Measurements from ENCODE around the gene XPNPEP2. TPM values are rescaled to one million over a fixed set of nuclear protein-coding genes. Genes with fewer than 3 reads are reported as not detected.

XPNPEP2 gene
- total RNA-seq, 2 donors from 2014 or later: 0.20 to 0.31 TPM

- WGBS, 2 experiments (ENCODE audit: insufficient coverage in 1 of 2, insufficient read length in 1 of 2): 94% methylated on average over 8 of the region's 8 CpGs; no CpG with 5 or more reads in 1 of the 2 experiments
- H3K4me3 ChIP-seq (ENCODE audit: low read length): no peak overlapping the region
- no peaks in the 10 kb centered on the region for H3K27me3 ChIP-seq (ENCODE audit: control insufficient read depth, insufficient read depth, low read length, poor library complexity, severe bottlenecking)
- no peaks in the 10 kb centered on the region for H3K9me3 ChIP-seq (ENCODE audit: control insufficient read depth, low read length)
- H3K9ac ChIP-seq (ENCODE audit: extremely low read depth, low read length, poor library complexity, severe bottlenecking): no peak overlapping the region
- Mint-ChIP-seq H3K9me3 (peaks cover 5% of the 10 kb centered on the region), H3K4me3 (no peak overlapping the region), H3K27me3 (ENCODE audit: insufficient read depth) (no peaks in the 10 kb centered on the region), H3K36me3 (ENCODE audit: low read depth) (no peaks in the 10 kb centered on the region), H3K27ac (no peak overlapping the region), H3K4me1 (no peaks in the 10 kb centered on the region)
- no peak overlapping the region for H3K27ac ChIP-seq (ENCODE audit: low read depth, low read length)
- no peaks in the 10 kb centered on the region for H3K36me3 ChIP-seq (ENCODE audit: control insufficient read depth, insufficient read depth, low read length)
- no peak for TF ChIP-seq CTCF (conservative IDR thresholded peaks at IDR 0.05)
- no peaks in the 10 kb centered on the region for H3K4me1 ChIP-seq (ENCODE audit: control insufficient read depth, insufficient read depth, low read length)
- no peak for DNase-seq
These were observed 29.4 kb downstream of the XPNPEP2 start for GRCh38 chrX:129768186-129768585.

GRCh38 chrX:129768586-129769466, 30.0 kb downstream of the XPNPEP2 start:
- Mint-ChIP-seq H3K27me3 (ENCODE audit: insufficient read depth) (no peaks in the 10 kb centered on the region), H3K4me1 (peaks cover under 1% of the 10 kb centered on the region), H3K36me3 (ENCODE audit: low read depth) (no peaks in the 10 kb centered on the region), H3K9me3 (peaks cover 5% of the 10 kb centered on the region), H3K27ac (no peak overlapping the region), H3K4me3 (no peak overlapping the region)
- DNase-seq: no peak
- Histone ChIP-seq H3K4me1 (ENCODE audit: control insufficient read depth, insufficient read depth, low read length) (no peaks in the 10 kb centered on the region), H3K27me3 (ENCODE audit: control insufficient read depth, insufficient read depth, low read length, poor library complexity, severe bottlenecking) (no peaks in the 10 kb centered on the region), H3K9ac (ENCODE audit: extremely low read depth, low read length, poor library complexity, severe bottlenecking) (no peak overlapping the region), H3K27ac (ENCODE audit: low read depth, low read length) (no peak overlapping the region), H3K9me3 (ENCODE audit: control insufficient read depth, low read length) (no peaks in the 10 kb centered on the region), H3K4me3 (ENCODE audit: low read length) (no peak overlapping the region), H3K36me3 (ENCODE audit: control insufficient read depth, insufficient read depth, low read length) (no peaks in the 10 kb centered on the region)
- TF ChIP-seq CTCF (conservative IDR thresholded peaks at IDR 0.05): no peak
- 92 to 100% methylated on average over 3 to 8 of the region's 8 CpGs for WGBS, 2 experiments (ENCODE audit: insufficient coverage in 1 of 2, insufficient read length in 1 of 2)

- TF ChIP-seq CTCF (conservative IDR thresholded peaks at IDR 0.05): no peak
These were observed 30.8 kb downstream of the XPNPEP2 start for GRCh38 chrX:129769467-129770154.

More at GRCh38 chrX:129769467-129770154, 30.8 kb downstream of the XPNPEP2 start:
- DNase-seq: no peak
- H3K27me3 ChIP-seq (ENCODE audit: control insufficient read depth, insufficient read depth, low read length, poor library complexity, severe bottlenecking): no peaks in the 10 kb centered on the region
- Mint-ChIP-seq H3K4me1 (peaks cover 5% of the 10 kb centered on the region), H3K27ac (no peak overlapping the region), H3K27me3 (ENCODE audit: insufficient read depth) (no peaks in the 10 kb centered on the region), H3K9me3 (peaks cover 2% of the 10 kb centered on the region), H3K36me3 (ENCODE audit: low read depth) (no peaks in the 10 kb centered on the region), H3K4me3 (no peak overlapping the region)
- no peaks in the 10 kb centered on the region for H3K9me3 ChIP-seq (ENCODE audit: control insufficient read depth, low read length)
- 84 to 100% methylated on average over 1 to 8 of the region's 9 CpGs for WGBS, 2 experiments (ENCODE audit: insufficient coverage in 1 of 2, insufficient read length in 1 of 2)
- H3K4me1 ChIP-seq (ENCODE audit: control insufficient read depth, insufficient read depth, low read length): no peaks in the 10 kb centered on the region
- H3K36me3 ChIP-seq (ENCODE audit: control insufficient read depth, insufficient read depth, low read length): no peaks in the 10 kb centered on the region
- H3K4me3 ChIP-seq (ENCODE audit: low read length): no peak overlapping the region
- H3K27ac ChIP-seq (ENCODE audit: low read depth, low read length): no peak overlapping the region
- H3K9ac ChIP-seq (ENCODE audit: extremely low read depth, low read length, poor library complexity, severe bottlenecking): no peak overlapping the region

Measured in endodermal cell (in vitro differentiated cells).